Suppressor macrophage (primary cell): ENCODE data around the gene MRPS27.
"Not testable (repeated sequence)": the region's sequence is repeated elsewhere in the genome, so short reads cannot be mapped to it uniquely, and the experiment has no call there.

Experiments
- DNase-seq, 4 experiments: peaks; one replicate each; pipeline ENCODE4 v3.0.0-alpha.2; 2020 to 2022

The MRPS27 gene

GRCh38 chr5:72202331-72202825 is 117.7 kb downstream of the MRPS27 start:
- no peak for DNase-seq

GRCh38 chr5:72199681-72200080 is 120.4 kb downstream of the MRPS27 start:
- DNase-seq: no peak

GRCh38 chr5:72197393-72197792 is 122.6 kb downstream of the MRPS27 start:
- no peak for DNase-seq

- DNase-seq: no peak
Observed at GRCh38 chr5:72195581-72195980, 124.5 kb downstream of the MRPS27 start.

- no peak for DNase-seq
Observed at GRCh38 chr5:72194846-72195245, 125.2 kb downstream of the MRPS27 start.

- no peak for DNase-seq
Observed at GRCh38 chr5:72191404-72191803, 128.6 kb downstream of the MRPS27 start.

GRCh38 chr5:72189146-72189545 is 130.9 kb downstream of the MRPS27 start:
- DNase-seq: no peak

- no peak for DNase-seq
Observed at GRCh38 chr5:72188166-72188565, 131.9 kb downstream of the MRPS27 start.

- DNase-seq: no peak
Observed at GRCh38 chr5:72187388-72188075, 132.5 kb downstream of the MRPS27 start.

GRCh38 chr5:72185496-72186329 is 134.3 kb downstream of the MRPS27 start:
- no peak for DNase-seq

GRCh38 chr5:72184408-72184807 is 135.6 kb downstream of the MRPS27 start:
- no peak for DNase-seq

GRCh38 chr5:72183101-72183520 is 136.9 kb downstream of the MRPS27 start:
- no peak for DNase-seq

GRCh38 chr5:72182686-72183085 is 137.4 kb downstream of the MRPS27 start:
- no peak for DNase-seq

GRCh38 chr5:72180925-72181324 is 139.1 kb downstream of the MRPS27 start:
- no peak for DNase-seq

- DNase-seq: no peak
Observed at GRCh38 chr5:72179816-72180440, 140.1 kb downstream of the MRPS27 start.

- DNase-seq: no peak
Observed at GRCh38 chr5:72179028-72179815, 140.8 kb downstream of the MRPS27 start.

- no peak for DNase-seq
Observed at GRCh38 chr5:72177538-72177937, 142.5 kb downstream of the MRPS27 start.

GRCh38 chr5:72172786-72173185 is 147.3 kb downstream of the MRPS27 start:
- no peak for DNase-seq

- peak in 1 of 4 experiments; percentile 3 for DNase-seq
Observed at GRCh38 chr5:72171667-72172066, 148.4 kb downstream of the MRPS27 start.

GRCh38 chr5:72171181-72171580 is 148.9 kb downstream of the MRPS27 start:
- DNase-seq: not testable (repeated sequence)

GRCh38 chr5:72170101-72170500 is 149.9 kb downstream of the MRPS27 start:
- DNase-seq: no peak
